Mesendoderm (in vitro differentiated cells): Measurements from ENCODE around the gene EMSY.
"Not testable (repeated sequence)": the region's sequence is repeated elsewhere in the genome, so short reads cannot be mapped to it uniquely, and the experiment has no call there.

Experiments
- DNase-seq: peaks from one replicate; pipeline ENCODE4 v3.0.0; 2013
- H2AK5ac ChIP-seq: 2 replicates; pipeline ENCODE4 v1.6.1; 2013; ENCODE audit warnings: low read length, inconsistent platforms
- H2BK120ac ChIP-seq: 2 replicates; pipeline ENCODE4 v1.6.1; 2013; ENCODE audit warnings: low read depth, mild to moderate bottlenecking, low read length, moderate library complexity, mixed read lengths
- H2BK15ac ChIP-seq: replicated peaks from 2 replicates; pipeline ENCODE4 v1.6.1; 2013; ENCODE audit warnings: low read depth, mild to moderate bottlenecking, moderate library complexity
- H2BK5ac ChIP-seq: 2 replicates; pipeline ENCODE4 v1.6.1; 2013; ENCODE audit warnings: low read length, inconsistent platforms
- H3K18ac ChIP-seq: 2 replicates; pipeline ENCODE4 v1.6.1; 2013; ENCODE audit warnings: mild to moderate bottlenecking, low read length, mixed read lengths
- H3K23ac ChIP-seq: one replicate; pipeline ENCODE4 v1.6.1; 2013; ENCODE audit warnings: low read length
- H3K27ac ChIP-seq: 2 replicates; pipeline ENCODE4 v1.5.1; 2013; ENCODE audit warnings: low read depth, mild to moderate bottlenecking, inconsistent platforms, low read length, moderate library complexity
- H3K27me3 ChIP-seq: 2 replicates; pipeline ENCODE4 v1.6.1; 2013; ENCODE audit warnings: low read length, control low read depth, mild to moderate bottlenecking, inconsistent platforms; ENCODE audit not compliant: insufficient read depth, poor library complexity
- H3K36me3 ChIP-seq: 2 replicates; pipeline ENCODE4 v1.6.1; 2013; ENCODE audit warnings: low read length, inconsistent platforms; ENCODE audit not compliant: control insufficient read depth, insufficient read depth
- H3K4ac ChIP-seq: one replicate; pipeline ENCODE4 v1.6.1; 2013; ENCODE audit warnings: low read depth, mild to moderate bottlenecking, low read length, moderate library complexity
- H3K4me1 ChIP-seq: 2 replicates; pipeline ENCODE4 v1.6.1; 2013; ENCODE audit warnings: low read depth, low read length, inconsistent platforms; ENCODE audit not compliant: control insufficient read depth
- H3K4me2 ChIP-seq: 2 replicates; pipeline ENCODE4 v1.6.1; 2013; ENCODE audit warnings: low read length
- H3K4me3 ChIP-seq: 2 replicates; pipeline ENCODE4 v1.5.1; 2013; ENCODE audit warnings: mild to moderate bottlenecking, low read length
- H3K56ac ChIP-seq: one replicate; pipeline ENCODE4 v1.6.1; 2013; ENCODE audit warnings: low read length
- H3K79me1 ChIP-seq: 2 replicates; pipeline ENCODE4 v1.6.1; 2013; ENCODE audit warnings: low read length, inconsistent platforms
- H3K79me2 ChIP-seq: 2 replicates; pipeline ENCODE4 v1.6.1; 2013; ENCODE audit warnings: mild to moderate bottlenecking, low read length; ENCODE audit not compliant: control insufficient read depth, insufficient read depth
- H3K9ac ChIP-seq: 2 replicates; pipeline ENCODE4 v1.6.1; 2013; ENCODE audit warnings: low read length, inconsistent platforms
- H4K5ac ChIP-seq: one replicate; pipeline ENCODE4 v1.6.1; 2013; ENCODE audit warnings: low read length
- H4K8ac ChIP-seq: one replicate; pipeline ENCODE4 v1.6.1; 2013; ENCODE audit warnings: low read depth, mild to moderate bottlenecking, control low read depth, low read length, moderate library complexity
- WGBS: extraction: QIAGEN DNeasy Blood & Tissue Kit; methylation state at CpG from one replicate; pipeline ENCODE4 v1.1.7; 2013; ENCODE audit warnings: low lambda C conversion rate, missing lambda C conversion rate; ENCODE audit not compliant: insufficient coverage; ENCODE audit errors: extremely low coverage; 5-methylcytosine and 5-hydroxymethylcytosine counted together

EMSY gene

DNA sequence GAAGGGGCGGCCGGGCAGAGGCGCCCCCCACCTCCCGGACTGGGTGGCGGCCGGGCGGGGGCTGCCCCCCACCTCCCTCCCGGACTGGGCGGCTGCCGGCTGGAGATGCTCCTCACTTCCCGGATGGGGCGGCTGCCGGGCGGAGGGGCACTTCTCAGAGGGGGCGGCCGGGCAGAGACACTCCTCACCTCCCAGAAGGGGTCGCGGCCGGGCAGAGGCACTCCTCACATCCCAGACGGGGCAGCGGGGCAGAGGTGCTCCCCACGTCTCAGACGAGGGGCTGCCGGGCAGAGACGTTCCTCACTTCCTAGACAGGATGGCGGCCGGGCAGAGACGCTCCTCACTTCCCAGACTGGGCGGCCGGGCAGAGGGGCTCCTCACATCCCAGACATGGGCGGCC is 137.7 kb downstream of the EMSY start:
- not testable (repeated sequence) for H3K56ac ChIP-seq, DNase-seq, H3K36me3 ChIP-seq, H2BK120ac ChIP-seq, H3K27ac ChIP-seq, H4K8ac ChIP-seq, H2BK5ac ChIP-seq, H3K18ac ChIP-seq, H3K27me3 ChIP-seq, H2AK5ac ChIP-seq, H3K4ac ChIP-seq, H3K4me1 ChIP-seq, H4K5ac ChIP-seq, H3K23ac ChIP-seq, H3K9ac ChIP-seq, H3K4me2 ChIP-seq, H3K79me2 ChIP-seq, H3K79me1 ChIP-seq, H2BK15ac ChIP-seq, H3K4me3 ChIP-seq
- no CpG with 5 or more reads among the region's 31 CpGs for WGBS

- Histone ChIP-seq H3K4me1 (no peaks in the 10 kb centered on the region), H3K23ac (no peak overlapping the region), H3K79me2 (no peaks in the 10 kb centered on the region), H2BK120ac (no peak overlapping the region), H3K4me3 (no peak overlapping the region), H4K8ac (no peak overlapping the region), H3K27ac (no peak overlapping the region), H2BK5ac (no peak overlapping the region), H3K27me3 (no peaks in the 10 kb centered on the region), H3K4ac (no peak overlapping the region), H3K9ac (no peak overlapping the region), H4K5ac (no peak overlapping the region), H2AK5ac (no peak overlapping the region), H2BK15ac (no peak overlapping the region), H3K36me3 (no peaks in the 10 kb centered on the region), H3K56ac (no peak overlapping the region), H3K4me2 (no peak overlapping the region), H3K79me1 (no peaks in the 10 kb centered on the region), H3K18ac (no peak overlapping the region)
- DNase-seq, result no peak
- no CpG with 5 or more reads among the region's 5 CpGs for WGBS
These were observed 143.1 kb downstream of the EMSY start for GRCh38 chr11:76587820-76588454.

GRCh38 chr11:76588455-76589325 is 143.9 kb downstream of the EMSY start:
- Histone ChIP-seq H3K18ac (no peak overlapping the region), H3K56ac (no peak overlapping the region), H3K4ac (no peak overlapping the region), H3K23ac (no peak overlapping the region), H3K4me2 (no peak overlapping the region), H3K79me1 (no peaks in the 10 kb centered on the region), H3K4me3 (no peak overlapping the region), H3K27me3 (no peaks in the 10 kb centered on the region), H2BK15ac (no peak overlapping the region), H4K5ac (no peak overlapping the region), H2BK120ac (no peak overlapping the region), H3K4me1 (no peaks in the 10 kb centered on the region), H2AK5ac (no peak overlapping the region), H4K8ac (no peak overlapping the region), H3K27ac (no peak overlapping the region), H2BK5ac (no peak overlapping the region), H3K36me3 (no peaks in the 10 kb centered on the region), H3K9ac (no peak overlapping the region), H3K79me2 (no peaks in the 10 kb centered on the region)
- no peak for DNase-seq
- WGBS, result no CpG with 5 or more reads among the region's 25 CpGs

DNA sequence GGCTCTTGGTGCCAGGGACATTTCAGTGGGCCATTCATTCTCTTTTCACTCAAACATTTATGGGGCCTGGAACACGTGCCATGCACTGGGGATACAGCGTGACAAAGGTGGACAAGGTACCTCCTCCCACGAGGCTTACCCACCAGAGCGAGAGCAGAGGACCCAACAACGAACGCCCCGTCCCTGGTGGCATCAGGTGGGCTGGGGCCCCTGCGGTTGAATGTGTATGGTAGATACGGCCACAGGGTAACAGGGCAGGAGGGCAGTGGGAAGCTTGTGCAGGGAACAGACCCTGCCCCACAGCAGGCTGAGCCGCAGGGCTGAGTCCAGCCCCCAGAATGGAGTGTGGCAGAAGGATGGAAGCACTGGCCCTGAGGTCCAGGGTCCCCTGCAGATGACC is 144.7 kb downstream of the EMSY start:
- no CpG with 5 or more reads among the region's 10 CpGs for WGBS
- no peak overlapping the region for H4K8ac ChIP-seq
- no peak overlapping the region for H2BK120ac ChIP-seq
- no peak overlapping the region for H2BK5ac ChIP-seq
- H3K27ac ChIP-seq, result no peak overlapping the region
- no peak overlapping the region for H2BK15ac ChIP-seq
- no peak overlapping the region for H3K23ac ChIP-seq
- H4K5ac ChIP-seq, result no peak overlapping the region
- no peak overlapping the region for H2AK5ac ChIP-seq
- H3K18ac ChIP-seq, result no peak overlapping the region
- no peak overlapping the region for H3K56ac ChIP-seq
- no peaks in the 10 kb centered on the region for H3K4me1 ChIP-seq
- H3K4ac ChIP-seq, result no peak overlapping the region
- H3K79me2 ChIP-seq, result no peaks in the 10 kb centered on the region
- no peaks in the 10 kb centered on the region for H3K79me1 ChIP-seq
- H3K27me3 ChIP-seq, result no peaks in the 10 kb centered on the region
- no peak overlapping the region for H3K4me2 ChIP-seq
- DNase-seq, result no peak
- H3K36me3 ChIP-seq, result no peaks in the 10 kb centered on the region
- no peak overlapping the region for H3K9ac ChIP-seq
- H3K4me3 ChIP-seq, result no peak overlapping the region

GRCh38 chr11:76589964-76590950 is 145.4 kb downstream of the EMSY start:
- no CpG with 5 or more reads among the region's 9 CpGs for WGBS

More at GRCh38 chr11:76589964-76590950, 145.4 kb downstream of the EMSY start:
- Histone ChIP-seq H3K4me2 (no peak overlapping the region), H3K79me1 (no peaks in the 10 kb centered on the region), H4K8ac (no peak overlapping the region), H3K4me1 (no peaks in the 10 kb centered on the region), H2AK5ac (no peak overlapping the region), H3K36me3 (no peaks in the 10 kb centered on the region), H3K23ac (peak overlapping the region; percentile 7), H2BK15ac (no peak overlapping the region), H3K9ac (no peak overlapping the region), H3K4me3 (no peak overlapping the region), H2BK5ac (no peak overlapping the region), H3K27ac (no peak overlapping the region), H3K79me2 (no peaks in the 10 kb centered on the region), H2BK120ac (no peak overlapping the region), H4K5ac (no peak overlapping the region), H3K27me3 (no peaks in the 10 kb centered on the region), H3K56ac (no peak overlapping the region), H3K18ac (no peak overlapping the region), H3K4ac (no peak overlapping the region)
- DNase-seq, result no peak
